ENCODE measurements around the gene ELOF1.
A peak's percentile ranks its signal among the peaks of the same experiment; 100 is the strongest.
"Not testable (repeated sequence)": the region's sequence is repeated elsewhere in the genome, so short reads cannot be mapped to it uniquely, and the experiment has no call there.

Gene ELOF1

DNA sequence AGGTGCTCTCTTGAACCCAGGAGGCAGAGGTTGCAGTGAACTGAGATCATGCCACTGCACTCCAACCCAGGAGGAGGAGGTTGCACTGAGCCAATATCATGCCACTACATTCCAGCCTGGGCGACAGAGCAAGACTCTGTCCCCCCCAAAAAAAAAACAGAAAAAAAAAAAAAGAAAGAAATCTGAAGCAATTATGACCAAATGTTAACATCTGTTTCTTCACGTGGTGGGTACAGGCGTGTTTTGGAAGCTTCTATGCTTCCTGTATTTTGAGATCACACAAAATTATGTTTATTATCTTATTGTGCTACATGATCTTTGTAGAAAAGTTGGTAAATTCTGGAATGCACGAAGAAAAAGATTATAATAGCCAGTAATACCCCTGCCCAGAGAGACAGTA, 21.1 kb upstream of the ELOF1 start:
- Mint-ChIP-seq H3K4me1 (ENCODE audit: low read depth) (peaks cover 79% of the 10 kb centered on the region), H3K27me3 (no peaks in the 10 kb centered on the region), H3K9me3 (no peaks in the 10 kb centered on the region), H3K4me3 (peak overlapping the region; percentile 90), H3K36me3 (ENCODE audit: low read depth) (peaks cover 48% of the 10 kb centered on the region), H3K27ac (peak overlapping the region; percentile 89)
- intact Hi-C loops (cut with micrococcal nuclease), result no loop called here

DNA sequence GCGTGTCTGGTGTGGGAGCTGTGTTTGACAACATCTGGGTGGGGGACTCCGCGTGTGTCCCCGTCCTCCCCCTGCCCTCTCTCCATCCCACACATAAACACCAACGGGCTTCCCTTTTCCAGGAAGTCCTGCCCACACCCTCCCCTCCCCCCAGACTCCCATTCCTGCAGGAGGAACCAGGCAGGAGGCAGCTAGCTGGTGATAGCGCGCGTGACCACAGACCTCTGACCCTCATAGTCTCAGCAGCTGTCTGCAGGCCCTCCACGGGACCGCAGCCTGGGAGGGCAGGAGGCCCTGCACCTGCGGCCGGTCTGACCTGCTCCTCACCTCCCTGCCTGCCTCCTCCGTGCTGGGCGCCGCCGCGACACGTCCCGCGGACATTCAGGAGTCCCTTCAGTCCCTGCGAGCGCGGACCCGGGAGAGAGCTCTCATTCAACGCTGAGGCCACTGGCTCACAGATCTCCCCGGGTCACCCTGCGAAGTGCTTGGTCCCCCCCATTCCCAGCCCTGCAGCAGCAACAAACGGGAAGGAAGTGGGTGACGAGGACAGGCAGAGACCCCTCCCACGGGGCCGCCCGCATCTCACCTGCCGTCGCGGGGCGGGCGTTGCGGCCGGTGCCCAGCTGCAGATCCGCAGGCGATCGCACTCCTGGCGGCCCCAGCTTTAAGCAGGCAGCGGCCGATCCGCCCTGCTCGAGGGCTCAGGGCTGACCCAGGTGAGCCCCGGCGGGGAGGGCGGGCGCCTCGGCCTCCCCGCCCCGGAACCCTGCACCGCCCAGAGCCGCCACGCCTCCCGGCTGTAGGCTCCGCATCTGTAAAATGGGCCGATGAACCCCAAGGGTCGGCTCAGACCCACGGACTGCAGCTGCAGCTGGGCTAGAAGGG, 19.5 kb upstream of the ELOF1 start:
- intact Hi-C loops (cut with micrococcal nuclease), result no loop called here
- H3K4me1 Mint-ChIP-seq (ENCODE audit: low read depth), result peaks cover 73% of the 10 kb centered on the region
- no peaks in the 10 kb centered on the region for H3K9me3 Mint-ChIP-seq
- no peaks in the 10 kb centered on the region for H3K27me3 Mint-ChIP-seq
- H3K4me3 Mint-ChIP-seq, result peak overlapping the region; percentile 90
- peaks cover 58% of the 10 kb centered on the region for H3K36me3 Mint-ChIP-seq (ENCODE audit: low read depth)
- peak overlapping the region; percentile 89 for H3K27ac Mint-ChIP-seq

DNA sequence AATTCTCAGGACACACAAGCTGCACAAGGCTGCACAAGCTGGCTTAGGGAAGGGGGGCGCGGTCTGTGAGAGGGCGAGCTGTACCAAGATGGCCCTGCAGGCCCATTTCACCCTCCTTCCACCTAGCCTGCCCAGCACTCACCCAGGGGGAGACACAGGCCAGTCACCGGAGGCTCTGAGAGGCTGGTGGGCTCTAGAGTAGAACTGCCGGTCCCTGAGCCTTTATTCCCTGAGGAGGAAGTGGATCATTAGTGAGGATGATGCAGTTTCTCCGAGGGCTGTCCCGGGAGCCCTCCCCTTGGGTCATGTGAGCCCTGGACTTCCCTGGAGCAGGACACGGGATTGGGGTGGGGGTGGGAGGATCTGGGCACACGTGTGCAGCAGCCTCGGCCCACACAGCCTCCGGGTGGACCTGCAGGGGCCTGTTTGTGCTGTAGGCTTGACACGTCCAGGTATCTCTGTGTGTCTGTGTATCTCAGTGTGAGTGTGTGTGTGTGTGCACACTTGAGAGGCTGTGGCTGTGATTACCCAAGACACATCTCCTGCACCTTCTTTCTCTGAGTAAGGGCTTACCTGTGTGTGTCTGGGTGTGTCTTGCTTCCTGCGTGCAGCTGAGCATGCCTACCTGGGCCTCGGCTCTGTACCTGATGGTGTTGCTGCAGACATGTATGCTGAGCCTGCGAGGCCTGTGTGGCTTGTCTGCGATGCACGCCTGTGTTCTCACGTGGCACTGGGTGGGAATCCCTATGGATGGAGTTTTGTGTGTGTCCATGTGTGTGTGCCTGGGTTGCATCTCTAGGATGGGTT, 18.6 kb upstream of the ELOF1 start, which contains the start of gene ACP5:
TSS of gene ACP5 (minus strand) at position 195 of the 807 bp plus-strand sequence. CDS start 328 bp downstream, outside the sequence.
- Mint-ChIP-seq H3K9me3 (no peaks in the 10 kb centered on the region), H3K27ac (peak within 1 kb of the TSS; percentile 89), H3K4me1 (ENCODE audit: low read depth) (peaks cover 68% of the 10 kb centered on the region), H3K27me3 (no peaks in the 10 kb centered on the region), H3K36me3 (ENCODE audit: low read depth) (peaks cover 58% of the 10 kb centered on the region), H3K4me3 (peak within 1 kb of the TSS; percentile 90)
- intact Hi-C loops (cut with micrococcal nuclease), result no loop called here

DNA sequence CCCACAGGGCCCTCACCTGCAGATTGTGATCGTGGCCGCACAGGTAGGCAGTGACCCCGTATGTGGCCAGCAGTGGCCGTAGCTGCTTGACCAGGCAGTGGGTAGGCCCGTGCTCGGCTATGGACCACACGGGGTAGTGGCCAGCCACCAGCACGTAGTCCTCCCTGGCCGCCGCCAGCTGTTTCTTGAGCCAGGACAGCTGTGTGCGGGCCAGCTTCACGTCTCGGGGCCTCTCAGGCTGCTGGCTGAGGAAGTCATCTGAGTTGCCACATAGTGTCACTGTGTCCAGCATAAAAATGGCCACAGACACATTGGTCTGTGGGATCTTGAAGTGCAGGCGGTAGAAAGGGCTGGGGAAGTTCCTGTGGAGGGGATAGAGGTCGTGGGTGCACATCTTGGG, 17.2 kb upstream of the ELOF1 start:
- Mint-ChIP-seq H3K9me3 (no peaks in the 10 kb centered on the region), H3K4me1 (ENCODE audit: low read depth) (peaks cover 57% of the 10 kb centered on the region), H3K27ac (peak overlapping the region; percentile 89)

DNA sequence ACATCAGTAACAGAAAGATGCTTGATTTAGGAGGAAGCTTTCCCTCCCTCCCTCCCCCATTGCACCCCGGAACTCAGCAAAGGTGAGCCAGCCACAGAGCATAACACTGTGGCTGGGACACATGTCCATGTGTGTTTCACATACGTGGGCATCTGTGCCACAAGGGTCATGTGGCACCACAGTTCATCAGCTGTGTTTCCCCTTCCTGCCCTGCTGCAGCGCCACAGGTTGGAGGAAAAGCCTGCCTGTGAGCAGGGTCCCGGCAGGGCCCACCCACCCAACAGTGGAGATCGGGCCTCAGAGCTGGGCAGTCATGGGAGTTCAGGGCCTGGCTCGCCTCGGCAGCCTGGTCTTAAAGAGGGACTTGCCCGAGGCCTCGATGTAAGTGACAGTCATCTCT, 15.7 kb upstream of the ELOF1 start:
- peak overlapping the region; percentile 45 for H3K27ac Mint-ChIP-seq

More for the DNA sequence above, 17.2 kb upstream of the ELOF1 start:
- Mint-ChIP-seq H3K4me3 (peak overlapping the region; percentile 90), H3K36me3 (ENCODE audit: low read depth) (peaks cover 62% of the 10 kb centered on the region), H3K27me3 (no peaks in the 10 kb centered on the region)
- intact Hi-C loops (cut with micrococcal nuclease), result loop anchor here (1.0 kb wide), 1 partner anchor 8 kb away; no protein-coding TSS in a partner anchor

DNA sequence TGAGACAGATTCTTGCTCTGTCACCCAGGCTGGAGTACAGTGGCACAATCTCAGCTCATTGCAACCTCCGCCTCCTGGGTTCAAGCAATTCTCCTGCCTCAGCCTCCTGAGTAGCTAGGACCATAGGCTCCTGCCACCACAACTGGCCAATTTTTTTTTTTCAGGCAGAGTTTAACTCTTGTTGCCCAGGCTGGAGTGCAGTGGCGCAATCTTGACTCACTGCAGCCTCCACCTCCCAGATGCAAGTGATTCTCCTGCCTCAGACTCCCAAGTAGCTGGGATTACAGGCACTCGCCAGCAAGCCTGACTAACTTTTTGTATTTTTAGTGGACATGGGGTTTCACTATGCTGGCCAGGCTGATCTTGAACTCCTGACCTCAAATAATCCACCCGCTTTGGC, 14.7 kb upstream of the ELOF1 start:
- peaks cover 55% of the 10 kb centered on the region for H3K36me3 Mint-ChIP-seq (ENCODE audit: low read depth)
- H3K4me3 Mint-ChIP-seq; H3K27me3 Mint-ChIP-seq; H3K9me3 Mint-ChIP-seq; intact Hi-C loops (cut with micrococcal nuclease): not testable (repeated sequence)
- H3K27ac Mint-ChIP-seq, result peak overlapping the region; percentile 27
- H3K4me1 Mint-ChIP-seq (ENCODE audit: low read depth), result peaks cover 57% of the 10 kb centered on the region

More for the DNA sequence above, 15.7 kb upstream of the ELOF1 start:
- Mint-ChIP-seq H3K27me3 (no peaks in the 10 kb centered on the region), H3K9me3 (no peaks in the 10 kb centered on the region), H3K4me1 (ENCODE audit: low read depth) (peaks cover 54% of the 10 kb centered on the region), H3K4me3 (peak overlapping the region; percentile 34), H3K36me3 (ENCODE audit: low read depth) (peaks cover 62% of the 10 kb centered on the region)
- intact Hi-C loops (cut with micrococcal nuclease), result no loop called here

DNA sequence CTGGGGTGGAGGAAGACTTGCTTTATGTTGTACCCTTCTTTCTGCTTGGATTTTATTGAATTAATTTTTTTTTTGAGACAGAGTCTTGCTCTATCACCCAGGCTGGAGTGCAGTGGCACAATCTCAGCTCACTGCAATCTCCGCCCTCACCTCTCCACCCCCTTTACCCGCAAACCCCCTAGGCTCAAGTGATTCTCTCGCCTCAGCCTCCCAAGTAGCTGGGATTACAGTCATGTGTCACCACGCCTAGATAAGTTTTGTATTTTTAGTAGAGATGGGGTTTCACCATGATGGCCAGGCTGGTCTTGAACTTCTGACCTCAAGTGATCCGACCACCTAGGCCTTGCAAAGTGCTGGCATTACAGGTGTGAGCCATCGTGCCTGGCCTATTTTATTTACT, 14.3 kb upstream of the ELOF1 start:
- H3K4me3 Mint-ChIP-seq; H3K9me3 Mint-ChIP-seq; intact Hi-C loops (cut with micrococcal nuclease); H3K27me3 Mint-ChIP-seq: not testable (repeated sequence)
- Mint-ChIP-seq H3K36me3 (ENCODE audit: low read depth) (peaks cover 51% of the 10 kb centered on the region), H3K27ac (peak overlapping the region; percentile 27), H3K4me1 (ENCODE audit: low read depth) (peaks cover 58% of the 10 kb centered on the region)

DNA sequence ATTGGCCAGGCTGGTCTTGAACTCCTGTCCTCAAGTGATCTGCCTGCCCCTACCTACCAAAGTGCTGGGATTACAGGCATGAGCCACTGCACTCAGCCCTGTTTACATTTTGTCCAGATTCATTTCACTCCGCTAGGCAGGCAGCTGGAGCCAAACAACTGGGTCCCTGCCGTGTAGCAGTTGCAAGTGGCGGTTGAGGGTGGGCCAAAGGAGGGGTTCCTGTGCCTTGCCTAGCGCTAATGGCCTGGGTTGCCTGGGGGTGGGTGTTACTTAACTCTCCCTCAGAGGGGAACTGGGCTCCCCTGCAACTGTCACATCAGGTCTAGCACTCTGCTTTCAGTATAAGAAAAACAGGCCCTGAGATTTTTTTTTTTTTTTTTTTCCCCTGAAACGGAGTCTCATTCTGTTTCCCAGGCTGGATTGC, 11.0 kb upstream of the ELOF1 start:
- H3K27ac Mint-ChIP-seq, result peak overlapping the region; percentile 70
- intact Hi-C loops (cut with micrococcal nuclease), result no loop called here
- peaks cover 48% of the 10 kb centered on the region for H3K4me1 Mint-ChIP-seq (ENCODE audit: low read depth)
- H3K27me3 Mint-ChIP-seq, result no peaks in the 10 kb centered on the region
- H3K9me3 Mint-ChIP-seq, result no peaks in the 10 kb centered on the region
- peaks cover 24% of the 10 kb centered on the region for H3K36me3 Mint-ChIP-seq (ENCODE audit: low read depth)
- H3K4me3 Mint-ChIP-seq, result no peak overlapping the region

DNA sequence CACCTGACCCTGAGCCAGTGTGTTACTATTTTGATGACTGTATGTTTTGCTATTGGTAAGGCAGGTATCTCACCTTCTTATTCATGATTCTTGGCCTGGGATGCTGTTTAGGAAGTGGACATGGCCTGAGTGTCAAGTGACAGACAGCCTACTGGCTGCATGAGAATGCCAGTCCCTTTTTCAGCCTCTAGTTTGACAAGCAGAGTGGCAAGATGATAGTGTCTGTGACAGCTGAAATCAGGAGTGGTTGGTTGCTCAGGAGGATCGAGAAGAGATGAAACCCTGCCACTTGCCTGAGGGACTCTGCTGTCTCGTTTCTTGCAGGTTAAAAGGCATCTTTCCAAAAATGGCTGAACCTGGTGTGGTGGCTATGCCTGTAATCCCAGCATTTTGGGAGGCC, 7.1 kb upstream of the ELOF1 start:
- no peaks in the 10 kb centered on the region for H3K27me3 Mint-ChIP-seq
- H3K9me3 Mint-ChIP-seq, result no peaks in the 10 kb centered on the region
- intact Hi-C loops (cut with micrococcal nuclease), result no loop called here
- H3K27ac Mint-ChIP-seq, result peak overlapping the region; percentile 87
- H3K36me3 Mint-ChIP-seq (ENCODE audit: low read depth), result peaks cover 6% of the 10 kb centered on the region
- no peak overlapping the region for H3K4me3 Mint-ChIP-seq
- peaks cover 71% of the 10 kb centered on the region for H3K4me1 Mint-ChIP-seq (ENCODE audit: low read depth)

DNA sequence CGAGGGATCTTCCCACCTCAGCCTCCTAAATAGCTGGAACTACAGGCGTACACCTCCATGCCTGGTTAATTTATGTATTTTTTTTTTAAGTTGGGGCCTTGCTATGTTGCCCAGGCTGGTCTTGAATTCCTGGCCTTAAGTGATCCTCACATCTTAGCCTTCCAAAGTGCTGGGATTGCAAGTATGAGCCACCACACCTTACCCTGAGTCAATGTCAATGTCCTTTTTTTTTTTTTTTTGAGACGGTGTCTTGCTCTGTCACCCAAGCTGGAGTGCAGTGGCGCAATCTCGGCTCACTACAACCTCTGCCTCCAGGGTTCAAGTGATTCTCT, 6.6 kb upstream of the ELOF1 start:
- H3K9me3 Mint-ChIP-seq; H3K27me3 Mint-ChIP-seq; intact Hi-C loops (cut with micrococcal nuclease); H3K36me3 Mint-ChIP-seq (ENCODE audit: low read depth); H3K4me3 Mint-ChIP-seq: not testable (repeated sequence)
- H3K4me1 Mint-ChIP-seq (ENCODE audit: low read depth), result peaks cover 71% of the 10 kb centered on the region
- H3K27ac Mint-ChIP-seq, result peak overlapping the region; percentile 87

DNA sequence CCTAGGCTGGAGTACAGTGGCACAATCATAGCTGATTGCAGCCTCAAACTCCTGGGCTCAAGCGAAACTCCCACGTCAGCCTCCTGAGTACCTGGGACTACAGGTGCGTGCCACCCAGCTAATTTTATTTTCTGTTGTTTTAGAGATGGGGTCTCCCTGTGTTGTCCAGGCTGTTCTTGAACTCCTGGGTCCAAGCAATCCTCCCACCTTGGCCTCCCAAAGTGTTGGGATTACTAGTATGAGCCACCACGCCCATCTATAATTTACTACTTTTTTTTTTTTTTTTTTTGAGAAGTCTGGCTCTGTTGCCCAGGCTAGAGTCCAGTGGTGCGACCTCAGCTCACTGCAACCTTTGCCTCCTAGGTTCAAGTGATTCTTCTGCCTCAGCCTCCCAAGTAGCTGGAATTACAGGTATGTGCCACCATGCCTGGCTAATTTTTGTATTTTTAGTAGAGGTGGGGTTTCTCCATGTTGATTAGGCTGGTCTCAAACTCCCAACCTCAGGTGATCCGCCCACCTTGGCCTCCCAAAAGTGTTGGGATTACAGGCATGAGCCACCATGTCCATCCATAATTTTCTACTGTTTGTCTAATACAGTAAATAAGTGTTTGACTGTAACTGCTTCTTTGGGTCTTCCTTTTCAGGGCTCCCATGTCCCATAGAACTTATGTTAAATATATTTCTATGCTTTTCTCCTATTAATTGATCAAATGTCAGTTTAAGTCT, 5.2 kb upstream of the ELOF1 start:
- intact Hi-C loops (cut with micrococcal nuclease), result not testable (repeated sequence)

DNA sequence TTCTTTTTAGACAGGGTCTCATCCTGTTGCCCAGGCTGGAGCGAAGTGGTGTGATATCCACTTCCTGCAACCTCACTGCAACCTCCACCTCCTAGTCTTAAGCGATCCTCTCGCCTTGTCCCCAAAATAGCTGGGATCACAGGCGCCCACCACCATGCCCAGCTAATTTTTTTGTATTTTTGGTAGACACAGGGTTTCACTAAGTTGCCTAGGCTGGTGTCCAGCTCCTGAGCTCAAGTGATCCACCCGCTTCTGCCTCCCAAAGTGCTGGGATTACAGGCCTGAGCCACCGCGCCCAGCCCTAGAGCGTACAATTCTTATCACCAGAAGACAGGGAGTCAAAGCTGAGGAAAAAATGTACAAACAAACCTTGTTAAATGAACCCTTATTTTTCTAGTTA, 4.5 kb upstream of the ELOF1 start:
- H3K4me1 Mint-ChIP-seq (ENCODE audit: low read depth), result peaks cover 58% of the 10 kb centered on the region
- H3K27ac Mint-ChIP-seq, result peak overlapping the region; percentile 67
- H3K4me3 Mint-ChIP-seq, result no peak overlapping the region
- H3K27me3 Mint-ChIP-seq, result no peaks in the 10 kb centered on the region
- H3K36me3 Mint-ChIP-seq (ENCODE audit: low read depth), result peaks cover 14% of the 10 kb centered on the region
- no peaks in the 10 kb centered on the region for H3K9me3 Mint-ChIP-seq
- intact Hi-C loops (cut with micrococcal nuclease), result no loop called here

More for the DNA sequence above, 5.2 kb upstream of the ELOF1 start:
- H3K36me3 Mint-ChIP-seq (ENCODE audit: low read depth); H3K27me3 Mint-ChIP-seq; H3K9me3 Mint-ChIP-seq; H3K4me3 Mint-ChIP-seq: not testable (repeated sequence)
- Mint-ChIP-seq H3K27ac (peak overlapping the region; percentile 48), H3K4me1 (ENCODE audit: low read depth) (peaks cover 63% of the 10 kb centered on the region)

DNA sequence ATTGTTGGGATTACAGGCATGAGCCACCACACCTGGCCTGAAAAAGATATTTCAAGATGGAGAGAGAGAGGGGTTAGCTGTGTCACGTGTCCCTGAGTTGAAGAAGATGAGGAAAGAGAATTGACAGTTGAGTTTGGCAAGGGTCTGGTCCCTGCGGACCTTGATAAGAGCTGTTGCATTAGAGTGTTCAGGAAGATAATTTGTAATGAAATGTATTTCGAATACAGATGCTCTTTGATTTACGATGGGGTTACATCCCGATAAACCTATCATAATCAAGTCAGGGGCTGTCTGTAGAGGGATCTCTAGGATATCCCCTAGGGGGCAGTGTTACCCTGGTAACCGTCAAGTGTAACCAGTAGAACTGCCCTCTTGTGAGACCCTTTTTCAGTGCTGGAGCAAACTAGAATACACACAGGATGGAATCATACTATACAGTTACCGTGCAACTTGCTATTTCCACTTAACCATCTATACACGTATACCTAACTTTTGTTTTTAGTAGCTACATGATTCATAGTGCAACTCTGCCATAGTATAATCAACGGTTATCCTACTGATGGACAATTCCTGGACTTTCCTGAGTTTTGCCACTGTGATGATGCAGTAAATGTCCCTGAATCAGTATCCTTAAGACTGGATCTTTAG, 1.5 kb upstream of the ELOF1 start:
- Mint-ChIP-seq H3K4me1 (ENCODE audit: low read depth) (peaks cover 62% of the 10 kb centered on the region), H3K9me3 (no peaks in the 10 kb centered on the region), H3K4me3 (peak overlapping the region; percentile 33), H3K36me3 (ENCODE audit: low read depth) (peaks cover 24% of the 10 kb centered on the region), H3K27ac (no peak overlapping the region), H3K27me3 (no peaks in the 10 kb centered on the region)
- intact Hi-C loops (cut with micrococcal nuclease), result loop anchor here (1.0 kb wide), 1 partner anchor 27 kb away; no protein-coding TSS in a partner anchor
